ENCODE results near the gene NEK11. TPM values are rescaled to one million over a fixed set of nuclear protein-coding genes. Genes with fewer than 3 reads are reported as not detected.

NEK11 gene
- total and polyA plus RNA-seq, 2 donors (not counting 3 experiments of a cell fraction or from before 2014, with no cell fraction given): 1.7 to 4.3 TPM

GRCh38 chr3:131082871-131083863 is 56.5 kb downstream of the NEK11 start:
- Histone ChIP-seq H3K4me2 (ENCODE audit: insufficient read depth, low read length) (no peak overlapping the region), H3K9ac (replicated peaks; ENCODE audit: extremely low read depth, insufficient read depth, low read length) (no peak overlapping the region), H3K36me3 (ENCODE audit: control insufficient read depth in 2 of 2, extremely low read depth in 1 of 2, insufficient read depth in 2 of 2, low read length in 2 of 2) (no peaks in the 10 kb centered on the region), H3K79me2 (ENCODE audit: control insufficient read depth, insufficient read depth, low read length) (no peaks in the 10 kb centered on the region), H2AFZ (ENCODE audit: low read depth, low read length) (no peak overlapping the region), H3K27me3 (ENCODE audit: control insufficient read depth in 2 of 2, insufficient read depth in 2 of 2, low read length in 2 of 2) (no peaks in the 10 kb centered on the region), H3K9me3 (replicated peaks; ENCODE audit: control insufficient read depth, insufficient read depth, low read length) (no peaks in the 10 kb centered on the region), H3K27ac (ENCODE audit: insufficient read depth, low read depth, low read length) (no peak overlapping the region), H3K9me1 (replicated peaks; ENCODE audit: control insufficient read depth, extremely low read depth, insufficient read depth, low read length) (no peaks in the 10 kb centered on the region), H3K4me1 (ENCODE audit: control insufficient read depth, extremely low read depth, insufficient read depth, low read length) (no peaks in the 10 kb centered on the region), H4K20me1 (replicated peaks; ENCODE audit: control insufficient read depth, extremely low read depth, insufficient read depth, low read length) (no peaks in the 10 kb centered on the region), H3K4me3 (replicated peaks in 1 of 3; ENCODE audit: insufficient read depth in 1 of 3, low read depth in 1 of 3, low read length in 3 of 3) (no peak overlapping the region)
- CTCF ChIA-PET: no interaction called here
- FAIRE-seq (no peak), DNase-seq (ENCODE audit: low read depth, low spot score) (no peak)
- BruUV-seq (replicated peaks): no TSS peak
- dilution Hi-C loops (cut with MboI; ENCODE audit: extremely low pct_ligation_motif_present, low sequenced_read_pairs): no loop called here
- TF ChIP-seq CTCF (IDR thresholded peaks at IDR 0.05; ENCODE audit: extremely low read depth in 1 of 2, insufficient read depth in 1 of 2, low read depth in 1 of 2, low read length in 2 of 2) (no peak), EZH2 (IDR thresholded peaks at IDR 0.05; ENCODE audit: borderline replicate concordance, low read depth, low read length, severe bottlenecking) (no peak), FOS (IDR thresholded peaks at IDR 0.05; ENCODE audit: borderline replicate concordance, insufficient read depth, low read length) (no peak), POLR2AphosphoS5 (IDR thresholded peaks at IDR 0.05; ENCODE audit: insufficient read depth, low read depth, low read length) (no peak)
- POLR2A ChIA-PET: no interaction called here
- intact Hi-C loops (cut with micrococcal nuclease): no loop called here
